IMR-90 (cell line): Measurements from ENCODE around the gene ABCC9.

ENCODE experiments used
- BHLHE40 ChIP-seq: fragments of 150-350 bp; IDR thresholded peaks from 2 replicates; pipeline ENCODE4 v1.6.1; 2016; ENCODE audit warnings: mild to moderate bottlenecking, low read depth, low read length
- CEBPB ChIP-seq: IDR thresholded peaks from 2 replicates; pipeline ENCODE4 v1.6.1; 2012; ENCODE audit warnings: low read depth, low read length, improper control_type of control experiment
- CHD1 ChIP-seq: IDR thresholded peaks from 2 replicates; pipeline ENCODE4 v1.6.1; 2012; ENCODE audit warnings: low read depth, low read length, improper control_type of control experiment
- CTCF ChIP-seq: conservative IDR thresholded peaks from 2 replicates; pipeline ENCODE4 v1.5.1; 2012; ENCODE audit warnings: mild to moderate bottlenecking, low read depth, low read length, improper control_type of control experiment
- ELK1 ChIP-seq: fragments of 150-350 bp; IDR thresholded peaks from 2 replicates; pipeline ENCODE4 v1.6.1; 2016; ENCODE audit warnings: low read depth, mild to moderate bottlenecking, low read length, moderate library complexity, borderline replicate concordance
- MAFK ChIP-seq: IDR thresholded peaks from 2 replicates; pipeline ENCODE4 v1.6.1; 2012; ENCODE audit warnings: low read depth, low read length, improper control_type of control experiment
- NFE2L2 ChIP-seq: fragments of 150-350 bp; IDR thresholded peaks from 2 replicates; pipeline ENCODE4 v1.6.1; 2016; ENCODE audit warnings: low read depth, mild to moderate bottlenecking, low read length
- POLR2A ChIP-seq: IDR thresholded peaks from 2 replicates; pipeline ENCODE4 v1.6.1; 2012; ENCODE audit warnings: mild to moderate bottlenecking, low read depth, low read length
- RAD21 ChIP-seq: IDR thresholded peaks from 2 replicates; pipeline ENCODE4 v1.6.1; 2012; ENCODE audit warnings: low read length, improper control_type of control experiment
- RFX5 ChIP-seq: IDR thresholded peaks from 2 replicates; pipeline ENCODE4 v1.8.0; 2012; ENCODE audit warnings: low read depth, mild to moderate bottlenecking, low read length, moderate library complexity
- SMC3 ChIP-seq: fragments of 150-350 bp; IDR thresholded peaks from 2 replicates; pipeline ENCODE4 v1.6.1; 2016; ENCODE audit warnings: low read depth, mild to moderate bottlenecking, antibody characterized with exemption, low read length, moderate library complexity
- USF2 ChIP-seq: fragments of 150-350 bp; IDR thresholded peaks from 2 replicates; pipeline ENCODE4 v1.6.1; 2017; ENCODE audit warnings: mild to moderate bottlenecking, antibody characterized with exemption, low read length, low read depth

GRCh38 chr12:21907948-21908837, 33.0 kb downstream of the ABCC9 start:
- TF ChIP-seq CTCF (no peak), CHD1 (no peak), NFE2L2 (no peak), RFX5 (no peak), ELK1 (no peak), USF2 (no peak), RAD21 (no peak), CEBPB (no peak), SMC3 (no peak), POLR2A (no peak), MAFK (no peak), BHLHE40 (no peak)
